Measurements from ENCODE around the gene FILIP1L.

Gene FILIP1L

GRCh38 chr3:100125161-100125938 lies 11.0 kb upstream of the FILIP1L start:
- no peak for DNase-seq (ENCODE audit: low read depth in 2 of 2, low spot score in 1 of 2)

DNA sequence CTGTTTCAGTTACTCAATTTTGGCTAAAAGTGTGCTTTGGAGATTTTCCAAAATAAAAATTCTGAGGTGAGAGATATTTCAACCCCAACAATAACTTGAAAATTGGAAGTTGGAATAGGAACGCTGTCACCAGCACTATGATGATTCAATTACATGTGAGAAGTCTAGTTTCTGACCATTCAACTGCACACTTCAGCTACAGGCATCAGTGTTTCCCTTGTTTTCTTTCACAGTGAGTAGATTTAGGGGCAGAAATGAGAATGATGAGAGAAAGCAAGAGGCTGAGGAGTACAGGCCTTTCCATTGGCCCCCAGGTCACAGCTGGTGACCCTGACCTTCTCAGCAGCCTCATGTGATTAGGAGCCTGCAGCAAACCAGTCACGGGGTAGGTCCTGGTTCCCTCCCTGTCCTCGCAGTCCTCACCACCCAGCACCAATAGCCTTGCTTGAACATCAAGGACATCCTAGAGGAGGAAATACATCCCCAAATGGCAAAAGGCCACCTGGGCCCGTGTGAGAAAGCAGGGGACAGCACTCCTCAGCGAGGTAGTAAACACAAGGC lies 10.0 kb upstream of the FILIP1L start:
- DNase-seq (ENCODE audit: low read depth in 2 of 2, low spot score in 1 of 2): no peak

- DNase-seq (ENCODE audit: low read depth in 2 of 2, low spot score in 1 of 2): no peak
Observed at GRCh38 chr3:100123112-100123511, 8.8 kb upstream of the FILIP1L start.

- no peak for DNase-seq (ENCODE audit: low read depth in 2 of 2, low spot score in 1 of 2)
Observed at GRCh38 chr3:100122321-100122720, 8.0 kb upstream of the FILIP1L start.

GRCh38 chr3:100120693-100121092 lies 6.4 kb upstream of the FILIP1L start:
- DNase-seq (ENCODE audit: low read depth in 2 of 2, low spot score in 1 of 2): no peak

GRCh38 chr3:100120012-100120411 lies 5.7 kb upstream of the FILIP1L start:
- DNase-seq (ENCODE audit: low read depth in 2 of 2, low spot score in 1 of 2): no peak

GRCh38 chr3:100117093-100117492 lies 2.8 kb upstream of the FILIP1L start:
- no peak for DNase-seq (ENCODE audit: low read depth in 2 of 2, low spot score in 1 of 2)

GRCh38 chr3:100113723-100114412 lies 433 bp downstream of the FILIP1L start:
- DNase-seq (ENCODE audit: low read depth in 2 of 2, low spot score in 1 of 2): no peak

GRCh38 chr3:100111728-100112127 lies 2.6 kb downstream of the FILIP1L start:
- no peak for DNase-seq (ENCODE audit: low read depth in 2 of 2, low spot score in 1 of 2)

GRCh38 chr3:100110162-100110561 lies 4.1 kb downstream of the FILIP1L start:
- no peak for DNase-seq (ENCODE audit: low read depth in 2 of 2, low spot score in 1 of 2)

DNA sequence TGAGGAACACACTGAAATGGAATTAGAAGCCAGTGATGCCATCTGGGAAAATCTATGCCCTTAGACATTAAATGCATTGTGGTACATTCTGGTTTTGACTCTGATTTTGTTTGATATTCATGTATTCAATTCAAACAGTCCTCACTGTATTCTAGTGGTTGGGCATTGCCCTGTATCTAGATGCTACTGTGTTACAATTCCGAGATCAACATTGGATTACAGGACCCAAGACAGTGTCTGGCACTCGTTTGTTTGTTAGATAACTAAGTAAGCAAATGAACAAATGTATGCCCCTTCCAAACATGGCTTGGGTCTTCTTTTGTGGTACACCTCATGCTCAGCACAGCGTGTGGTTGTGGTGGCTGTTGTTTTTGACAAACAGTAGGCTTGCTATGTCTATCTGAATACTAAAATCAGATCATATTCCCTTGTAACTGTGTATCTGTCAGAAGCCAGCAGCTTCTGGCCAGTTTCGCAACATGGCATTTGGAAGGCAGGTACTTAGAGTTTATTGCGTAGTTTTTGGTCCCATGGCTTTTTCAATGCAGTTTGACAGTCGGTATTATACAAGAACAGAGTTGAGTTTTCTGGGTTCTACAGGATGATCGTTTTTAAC lies 5.7 kb downstream of the FILIP1L start:
- no peak for DNase-seq (ENCODE audit: low read depth in 2 of 2, low spot score in 1 of 2)

DNA sequence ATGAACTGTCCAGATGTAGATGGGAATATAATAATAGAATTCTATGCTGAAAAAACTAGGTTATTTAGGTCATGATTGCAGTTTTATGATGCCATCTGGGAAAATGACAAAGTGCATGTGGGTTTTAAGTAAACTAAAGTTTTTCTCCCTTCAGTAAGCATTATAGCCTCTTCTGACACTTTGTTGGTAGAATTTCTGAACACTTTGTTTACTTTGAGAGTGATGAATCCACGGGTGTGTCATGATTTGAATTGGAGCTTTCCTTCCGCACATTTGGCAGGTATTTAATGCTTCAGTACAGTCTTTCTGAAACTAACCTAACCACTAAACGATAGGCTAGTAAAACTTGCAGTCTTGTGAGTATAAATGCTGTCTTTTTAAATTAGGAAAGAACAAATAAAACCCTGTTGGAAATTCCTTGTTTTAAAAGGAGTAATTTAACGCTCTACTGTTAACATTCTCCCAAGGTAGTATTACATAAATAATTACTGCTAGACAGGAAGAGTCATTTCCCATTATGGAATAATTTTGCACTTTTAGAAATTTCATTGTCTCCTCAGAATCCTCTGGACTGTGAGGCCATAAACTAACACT lies 7.0 kb downstream of the FILIP1L start:
- no peak for DNase-seq (ENCODE audit: low read depth in 2 of 2, low spot score in 1 of 2)

GRCh38 chr3:100106531-100107141 lies 7.7 kb downstream of the FILIP1L start:
- DNase-seq (ENCODE audit: low read depth in 2 of 2, low spot score in 1 of 2): no peak

- no peak for DNase-seq (ENCODE audit: low read depth in 2 of 2, low spot score in 1 of 2)
Observed at GRCh38 chr3:100106094-100106493, 8.2 kb downstream of the FILIP1L start.

GRCh38 chr3:100105501-100105900 lies 8.8 kb downstream of the FILIP1L start:
- DNase-seq (ENCODE audit: low read depth in 2 of 2, low spot score in 1 of 2): no peak

- DNase-seq (ENCODE audit: low read depth in 2 of 2, low spot score in 1 of 2): no peak
Observed at GRCh38 chr3:100104817-100105413, 9.4 kb downstream of the FILIP1L start.

DNA sequence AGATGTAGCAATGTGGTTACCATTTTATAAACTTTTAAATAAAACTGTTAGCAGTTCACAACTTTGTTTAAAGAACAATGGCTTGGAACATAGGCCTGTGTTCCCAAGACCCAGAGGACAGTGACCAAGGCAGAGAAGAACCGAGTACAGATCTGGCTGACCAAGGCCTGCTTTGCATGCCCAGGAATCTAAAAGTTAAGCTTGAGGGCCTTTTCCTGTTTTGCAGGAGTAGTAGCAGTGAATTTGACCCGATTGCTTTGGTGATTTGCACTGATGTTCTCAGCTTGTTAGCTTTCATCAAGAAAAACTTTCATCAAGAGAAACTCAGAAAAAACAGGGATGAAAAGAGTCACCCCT lies 9.9 kb downstream of the FILIP1L start:
- DNase-seq (ENCODE audit: low read depth in 2 of 2, low spot score in 1 of 2): no peak

DNA sequence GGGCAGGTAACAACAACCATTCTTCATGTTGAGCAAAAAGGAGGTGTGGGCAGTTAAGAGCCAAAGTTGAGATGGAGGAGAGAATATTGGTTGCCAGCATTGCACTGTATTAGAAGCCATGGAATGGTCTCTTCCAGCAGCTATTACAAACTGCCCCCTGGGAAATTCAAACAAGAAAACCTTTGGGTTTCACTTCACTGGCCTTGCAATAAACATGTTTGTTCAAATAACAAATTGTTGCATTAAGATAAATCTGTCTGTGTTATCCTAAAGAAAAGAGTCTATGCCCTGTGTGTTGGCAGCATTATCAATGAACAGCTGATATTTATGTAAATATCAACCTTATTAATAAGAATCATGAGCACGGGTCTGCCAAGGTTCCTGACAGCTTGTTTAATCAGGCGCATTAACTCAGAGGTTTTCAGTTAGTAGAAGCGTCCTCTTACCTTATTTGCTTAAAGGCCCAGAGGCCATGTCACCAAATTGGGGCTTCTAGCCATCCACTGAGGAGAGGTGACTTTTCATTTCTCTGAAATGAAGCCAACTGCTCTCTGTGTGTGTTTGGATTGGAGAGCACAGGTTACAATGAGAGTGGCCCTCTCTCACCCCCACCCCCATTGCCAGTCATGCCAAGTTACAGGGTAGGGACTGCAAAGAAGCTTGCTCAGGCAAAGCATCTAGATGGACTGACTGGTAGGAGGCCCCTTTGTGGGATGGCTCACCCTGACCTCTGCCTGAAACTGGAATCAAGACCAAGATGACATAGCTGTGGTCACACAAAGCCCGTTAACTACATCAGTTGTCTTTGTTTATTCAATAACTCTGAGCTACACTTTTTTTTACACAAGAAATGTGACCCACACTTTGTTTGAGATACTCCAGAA lies 10.5 kb downstream of the FILIP1L start:
- no peak for DNase-seq (ENCODE audit: low read depth in 2 of 2, low spot score in 1 of 2)

DNA sequence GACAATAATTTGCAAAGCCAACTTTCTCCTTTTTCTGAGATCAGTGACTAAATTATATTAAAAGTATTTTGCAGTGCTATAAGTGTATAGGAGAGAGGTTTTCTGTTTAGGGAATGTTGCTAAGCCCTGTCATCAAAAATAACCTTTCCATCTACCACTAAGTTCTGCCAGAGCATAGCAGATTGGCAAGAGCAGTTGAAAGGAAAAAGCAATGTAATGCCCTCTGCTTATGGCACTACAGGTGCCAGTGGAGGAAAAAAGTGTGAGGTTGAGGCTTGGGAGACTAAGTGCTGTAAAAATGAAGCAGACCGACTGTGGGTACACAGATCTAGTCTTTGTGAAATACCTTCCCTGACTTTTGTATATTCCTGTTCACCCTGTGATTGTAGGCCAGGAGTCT lies 11.5 kb downstream of the FILIP1L start:
- DNase-seq (ENCODE audit: low read depth in 2 of 2, low spot score in 1 of 2): no peak

- no peak for DNase-seq (ENCODE audit: low read depth in 2 of 2, low spot score in 1 of 2)
Observed at GRCh38 chr3:100100425-100100824, 13.9 kb downstream of the FILIP1L start.

All from stimulated activated CD8-positive, alpha-beta memory T cell treated with anti-CD3 and anti-CD28 coated beads, Interleukin-4, amount 100 ng/mL, for 4 hours (primary cell).